WTC11 (cell line): ENCODE data around the gene XRCC2. TPM values are rescaled to one million over a fixed set of nuclear protein-coding genes. Genes with fewer than 3 reads are reported as not detected.
"Not testable (repeated sequence)": the region's sequence is repeated elsewhere in the genome, so short reads cannot be mapped to it uniquely, and the experiment has no call there.

Source experiments
- ATAC-seq: fragments of 200-7000 bp; cut with Tn5 transposase; 2 replicates; pipeline ENCODE4 v1.10.0; 2021; ENCODE audit warnings: mild to moderate bottlenecking, moderate library complexity
- CTCF ChIA-PET: fragments of 300-600 bp; sonication (Branson Sonifier 250); formaldehyde crosslinking; loops from one replicate; lab custom pipeline; 2021; ENCODE audit warnings: antibody characterized with exemption; lab: Charles Lee
- POLR2A ChIA-PET: fragments of 350-600 bp; sonication (Branson Sonifier 250); formaldehyde crosslinking; loops from one replicate; lab custom pipeline; 2021; ENCODE audit warnings: antibody characterized with exemption; lab: Charles Lee
- DNase-seq: peaks from one replicate; pipeline ENCODE4 v3.0.0; 2021; ENCODE audit warnings: low spot score
- H3K27ac Mint-ChIP-seq: 2 replicates; pipeline ENCODE4 v1.8.0; 2021; ENCODE audit warnings: mixed read lengths
- H3K27me3 Mint-ChIP-seq: 2 replicates; pipeline ENCODE4 v1.8.0; 2021; ENCODE audit warnings: low read depth, mild to moderate bottlenecking, moderate library complexity, mixed read lengths
- H3K36me3 Mint-ChIP-seq: 2 replicates; pipeline ENCODE4 v1.8.0; 2021; ENCODE audit warnings: mixed read lengths
- H3K4me1 Mint-ChIP-seq: 2 replicates; pipeline ENCODE4 v1.8.0; 2022; ENCODE audit warnings: mixed read lengths
- H3K4me3 Mint-ChIP-seq: 2 replicates; pipeline ENCODE4 v1.8.0; 2021; ENCODE audit warnings: mild to moderate bottlenecking, moderate library complexity, mixed read lengths
- H3K9me3 Mint-ChIP-seq: 2 replicates; pipeline ENCODE4 v1.8.0; 2021; ENCODE audit warnings: mixed read lengths
- CTCF ChIP-seq: fragments of 200-600 bp; IDR thresholded peaks from 2 replicates; pipeline ENCODE4 v1.8.0; 2022; ENCODE audit warnings: antibody characterized with exemption
- GRHL2 ChIP-seq: fragments of 250-450 bp; sonication (Bioruptor Pico); IDR thresholded peaks from 2 replicates; pipeline ENCODE4 v1.8.0; 2022; ENCODE audit warnings: mild to moderate bottlenecking, moderate library complexity; ENCODE audit not compliant: insufficient replicate concordance, severe bottlenecking
- MXD4 ChIP-seq: fragments of 250-450 bp; sonication (Bioruptor Pico); IDR thresholded peaks from 2 replicates; pipeline ENCODE4 v1.8.0; 2021; ENCODE audit warnings: mild to moderate bottlenecking, moderate library complexity, borderline replicate concordance
- NFE2L1 ChIP-seq: sonication (generic); formaldehyde crosslinking; IDR thresholded peaks from 2 replicates; pipeline ENCODE4 v1.8.1; 2023; ENCODE audit warnings: missing genetic modification reagents
- TEAD1 ChIP-seq: sonication (generic); formaldehyde crosslinking; IDR thresholded peaks from 2 replicates; pipeline ENCODE4 v1.8.0; 2022; ENCODE audit warnings: mild to moderate bottlenecking, missing genetic modification reagents
- ZBTB43 ChIP-seq: sonication (generic); formaldehyde crosslinking; IDR thresholded peaks from 2 replicates; pipeline ENCODE4 v1.8.1; 2023; ENCODE audit warnings: mild to moderate bottlenecking, missing genetic modification reagents
- ZNF138 ChIP-seq: sonication (generic); formaldehyde crosslinking; conservative IDR thresholded peaks from 2 replicates; pipeline ENCODE4 v1.8.1; 2022; ENCODE audit warnings: mild to moderate bottlenecking, moderate library complexity, missing genetic modification reagents
- ZNF281 ChIP-seq: sonication (generic); formaldehyde crosslinking; IDR thresholded peaks from 2 replicates; pipeline ENCODE4 v1.8.0; 2023; ENCODE audit warnings: mild to moderate bottlenecking, missing genetic modification reagents
- ZNF396 ChIP-seq: fragments of 250-450 bp; sonication (Bioruptor Pico); IDR thresholded peaks from 2 replicates; pipeline ENCODE4 v1.8.0; 2021; ENCODE audit warnings: mild to moderate bottlenecking, moderate library complexity, borderline replicate concordance
- ZSCAN18 ChIP-seq: fragments of 250-450 bp; sonication (Bioruptor Pico); IDR thresholded peaks from 2 replicates; pipeline ENCODE4 v2.1.2; 2022; ENCODE audit warnings: mild to moderate bottlenecking, moderate library complexity
- total RNA-seq: library from RNA; stranded (reverse); gene quantifications from 3 replicates; pipeline ENCODE4 v1.2.3, GENCODE V29; 2021
- TF ChIP-seq, protein P1 (sequence below): sonication (generic); formaldehyde crosslinking; IDR thresholded peaks from 2 replicates; pipeline ENCODE4 v1.8.1; 2022; ENCODE audit warnings: low read depth, mild to moderate bottlenecking, moderate library complexity, missing genetic modification reagents, borderline replicate concordance

Gene XRCC2
- total RNA-seq, 1 experiment from 2014 or later: 25.4 TPM

DNA sequence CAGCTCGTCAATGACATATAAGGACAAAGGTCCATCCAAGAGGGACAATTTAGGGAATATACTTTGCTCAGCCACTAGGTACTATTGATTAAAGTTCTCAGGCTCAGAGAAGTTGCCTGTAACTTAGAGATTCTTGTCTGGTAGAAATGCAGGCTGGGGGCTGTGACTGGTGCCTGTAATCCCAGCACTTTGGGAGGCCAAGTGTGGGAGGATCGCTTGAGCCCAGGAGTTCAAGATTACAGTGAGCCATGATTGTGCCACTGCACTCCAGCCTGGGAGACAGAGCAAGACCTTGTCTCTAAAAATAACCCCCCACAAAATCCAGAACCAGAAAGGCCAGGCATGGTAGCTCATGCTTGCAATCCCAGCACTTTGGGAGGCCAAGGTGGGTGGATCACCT is 47.4 kb upstream of the XRCC2 start (continued):
- TF ChIP-seq ZNF281 (CRISPR knock-in tag): no peak

GRCh38 chr7:152712412-152713042 is 36.6 kb upstream of the XRCC2 start:
- POLR2A ChIA-PET, H3K4me3 Mint-ChIP-seq, H3K27me3 Mint-ChIP-seq, DNase-seq, H3K9me3 Mint-ChIP-seq, ATAC-seq, H3K27ac Mint-ChIP-seq, H3K36me3 Mint-ChIP-seq, CTCF ChIA-PET, H3K4me1 Mint-ChIP-seq: not testable (repeated sequence)

DNA sequence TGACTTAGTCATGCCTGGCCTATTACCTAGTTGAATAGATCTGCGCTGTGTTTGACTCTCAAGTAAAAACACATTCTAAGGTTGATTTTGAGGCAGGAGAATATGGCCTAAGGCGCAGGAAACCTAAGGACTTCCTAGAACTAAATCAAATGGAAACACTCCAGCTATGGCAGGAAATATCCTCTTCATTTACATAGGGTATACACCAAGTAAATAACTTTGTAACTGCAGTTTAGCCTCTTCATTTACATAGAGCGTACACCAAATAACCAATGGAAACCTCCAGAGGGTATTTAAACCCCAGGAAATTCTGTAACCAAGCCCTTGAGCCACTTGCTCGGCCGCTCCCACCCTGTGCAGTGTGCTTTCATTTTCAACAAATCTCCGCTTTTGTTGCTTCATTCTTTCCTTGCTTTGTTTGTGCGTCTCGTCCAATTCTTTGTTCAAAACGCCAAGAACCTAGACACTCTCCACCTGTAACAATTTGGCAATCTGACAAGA is 35.6 kb upstream of the XRCC2 start:
- no peaks in the 10 kb centered on the region for H3K9me3 Mint-ChIP-seq
- TF ChIP-seq NFE2L1 (CRISPR knock-in tag) (no peak), TEAD1 (CRISPR knock-in tag) (no peak), CTCF (no peak), ZSCAN18 (CRISPR knock-in tag) (no peak), MXD4 (CRISPR knock-in tag) (no peak), ZNF396 (CRISPR knock-in tag) (no peak), GRHL2 (no peak), ZNF138 (CRISPR knock-in tag) (no peak), ZBTB43 (CRISPR knock-in tag) (no peak)
- TF ChIP-seq, protein P1, sequence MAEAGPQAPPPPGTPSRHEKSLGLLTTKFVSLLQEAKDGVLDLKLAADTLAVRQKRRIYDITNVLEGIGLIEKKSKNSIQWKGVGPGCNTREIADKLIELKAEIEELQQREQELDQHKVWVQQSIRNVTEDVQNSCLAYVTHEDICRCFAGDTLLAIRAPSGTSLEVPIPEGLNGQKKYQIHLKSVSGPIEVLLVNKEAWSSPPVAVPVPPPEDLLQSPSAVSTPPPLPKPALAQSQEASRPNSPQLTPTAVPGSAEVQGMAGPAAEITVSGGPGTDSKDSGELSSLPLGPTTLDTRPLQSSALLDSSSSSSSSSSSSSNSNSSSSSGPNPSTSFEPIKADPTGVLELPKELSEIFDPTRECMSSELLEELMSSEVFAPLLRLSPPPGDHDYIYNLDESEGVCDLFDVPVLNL (CRISPR knock-in tag): no peak
- TF ChIP-seq, all 79 proteins: peak for 0
- Mint-ChIP-seq H3K4me3 (no peak overlapping the region), H3K27ac (no peak overlapping the region), H3K27me3 (no peaks in the 10 kb centered on the region; the same call in 1 of the 2 replicates), H3K4me1 (peaks cover 6% of the 10 kb centered on the region), H3K36me3 (no peaks in the 10 kb centered on the region)
- no peak for ATAC-seq
- POLR2A ChIA-PET: no interaction called here
- CTCF ChIA-PET: interaction anchor here (1.1 kb wide), 1 partner anchor 13 kb away, joined by 5 read pairs; no protein-coding TSS in a partner anchor
- no peak for DNase-seq
